NCI-H226 (cell line): Measurements from ENCODE around the gene ZNF33B.
A peak's percentile ranks its signal among the peaks of the same experiment; 100 is the strongest.
"Not testable (repeated sequence)": the region's sequence is repeated elsewhere in the genome, so short reads cannot be mapped to it uniquely, and the experiment has no call there.

Experiments used
- DNase-seq: peaks from one replicate; pipeline ENCODE4 v3.0.0-alpha.2; 2015

The ZNF33B gene

GRCh38 chr10:42609872-42610271 is 28.5 kb downstream of the ZNF33B start:
- DNase-seq = no peak

DNA sequence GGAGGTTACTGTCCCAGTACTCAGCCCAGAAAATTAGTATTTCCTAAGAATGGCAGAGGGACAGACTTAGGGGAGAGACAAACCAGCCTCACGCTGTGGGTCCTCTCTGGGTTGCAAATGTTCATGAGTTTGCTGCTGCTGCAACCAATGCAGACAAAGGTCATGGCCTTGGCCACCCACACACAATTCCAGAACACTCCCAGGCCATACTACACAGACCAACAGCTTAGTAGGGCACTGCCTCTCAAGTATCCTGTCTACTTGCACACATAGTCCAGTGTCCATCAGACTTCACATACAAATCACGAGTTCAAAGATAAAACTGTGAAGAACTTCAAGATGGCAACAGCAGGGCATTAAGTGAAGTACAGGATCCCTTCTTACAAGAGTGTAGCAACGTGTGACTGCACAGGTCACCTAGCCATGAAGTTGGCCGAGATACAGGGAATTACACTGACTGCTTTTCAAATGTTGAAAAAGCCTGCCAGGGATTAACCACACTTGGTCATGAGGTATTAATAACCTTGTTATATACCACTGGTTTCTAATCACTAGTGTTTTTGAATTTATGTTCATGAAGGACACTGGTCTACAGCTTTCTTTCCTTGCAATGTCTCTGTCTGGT is 40.0 kb downstream of the ZNF33B start:
- DNase-seq = no peak

- no peak for DNase-seq
Measured at GRCh38 chr10:42596196-42596595, 42.2 kb downstream of the ZNF33B start.

GRCh38 chr10:42594246-42594650 is 44.1 kb downstream of the ZNF33B start:
- peak; percentile 88 for DNase-seq

- no peak for DNase-seq
Measured at GRCh38 chr10:42593284-42593683, 45.1 kb downstream of the ZNF33B start.

- DNase-seq = no peak
Measured at GRCh38 chr10:42583828-42584227, 54.5 kb downstream of the ZNF33B start.

DNA sequence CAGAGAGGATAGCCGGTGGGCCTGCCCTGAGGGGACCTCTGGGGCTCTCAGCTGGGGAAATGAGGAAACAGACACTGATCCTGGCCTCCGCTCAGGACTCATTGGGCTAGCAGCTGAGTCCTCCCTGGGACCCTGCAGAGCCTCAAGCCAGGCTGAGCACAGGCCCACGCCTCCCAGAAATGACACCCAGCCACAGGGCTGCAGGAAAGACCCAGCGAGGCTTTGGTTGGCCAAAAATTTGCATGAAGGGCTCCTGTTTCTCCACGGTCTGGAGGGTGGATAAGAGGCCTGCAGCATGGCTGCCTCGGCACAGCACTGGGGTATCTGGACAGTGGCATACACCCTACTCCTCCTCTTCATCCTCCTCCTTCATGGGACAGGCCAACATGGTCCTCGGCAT is 60.4 kb downstream of the ZNF33B start:
- DNase-seq = no peak

- no peak for DNase-seq
Measured at GRCh38 chr10:42576338-42576737, 62.0 kb downstream of the ZNF33B start.

GRCh38 chr10:42574336-42574735 is 64.0 kb downstream of the ZNF33B start:
- DNase-seq = no peak

- DNase-seq = no peak
Measured at GRCh38 chr10:42556931-42557330, 81.4 kb downstream of the ZNF33B start.

DNA sequence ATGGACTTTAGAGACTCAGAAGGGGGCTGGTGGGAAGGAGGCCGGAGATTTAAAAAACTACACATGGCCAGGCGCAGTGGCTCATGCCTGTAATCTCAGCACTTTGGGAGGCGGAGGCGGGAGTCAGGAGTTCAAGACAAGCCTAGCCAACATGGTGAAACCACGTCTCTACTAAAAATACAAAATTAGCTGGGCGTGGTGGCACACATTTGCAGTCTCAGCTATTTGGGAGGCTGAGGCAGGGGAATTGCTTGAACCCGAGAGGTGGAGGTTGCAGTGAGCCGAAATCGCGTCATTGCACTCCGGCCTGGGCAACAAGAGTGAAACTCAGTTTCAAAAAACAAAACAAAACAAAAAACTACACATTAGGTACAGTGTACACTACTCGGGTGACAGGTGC is 84.8 kb downstream of the ZNF33B start:
- DNase-seq = not testable (repeated sequence)

DNA sequence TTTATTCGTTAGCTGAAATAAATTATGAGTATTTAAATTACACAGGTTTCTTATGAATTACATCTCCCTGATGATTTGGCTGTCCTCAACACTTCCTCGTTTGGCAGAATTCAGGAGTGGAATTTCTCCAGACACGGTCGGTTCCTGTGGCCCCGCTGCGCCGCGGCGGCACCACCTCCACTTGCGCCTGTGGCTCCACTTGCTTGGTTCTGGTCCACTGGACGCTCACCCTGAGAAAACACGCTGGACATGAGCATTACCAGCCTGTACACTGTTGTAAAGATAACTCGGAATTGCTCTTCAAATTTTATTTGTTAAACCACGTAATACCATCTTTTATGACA is 85.3 kb downstream of the ZNF33B start:
- DNase-seq = no peak

DNA sequence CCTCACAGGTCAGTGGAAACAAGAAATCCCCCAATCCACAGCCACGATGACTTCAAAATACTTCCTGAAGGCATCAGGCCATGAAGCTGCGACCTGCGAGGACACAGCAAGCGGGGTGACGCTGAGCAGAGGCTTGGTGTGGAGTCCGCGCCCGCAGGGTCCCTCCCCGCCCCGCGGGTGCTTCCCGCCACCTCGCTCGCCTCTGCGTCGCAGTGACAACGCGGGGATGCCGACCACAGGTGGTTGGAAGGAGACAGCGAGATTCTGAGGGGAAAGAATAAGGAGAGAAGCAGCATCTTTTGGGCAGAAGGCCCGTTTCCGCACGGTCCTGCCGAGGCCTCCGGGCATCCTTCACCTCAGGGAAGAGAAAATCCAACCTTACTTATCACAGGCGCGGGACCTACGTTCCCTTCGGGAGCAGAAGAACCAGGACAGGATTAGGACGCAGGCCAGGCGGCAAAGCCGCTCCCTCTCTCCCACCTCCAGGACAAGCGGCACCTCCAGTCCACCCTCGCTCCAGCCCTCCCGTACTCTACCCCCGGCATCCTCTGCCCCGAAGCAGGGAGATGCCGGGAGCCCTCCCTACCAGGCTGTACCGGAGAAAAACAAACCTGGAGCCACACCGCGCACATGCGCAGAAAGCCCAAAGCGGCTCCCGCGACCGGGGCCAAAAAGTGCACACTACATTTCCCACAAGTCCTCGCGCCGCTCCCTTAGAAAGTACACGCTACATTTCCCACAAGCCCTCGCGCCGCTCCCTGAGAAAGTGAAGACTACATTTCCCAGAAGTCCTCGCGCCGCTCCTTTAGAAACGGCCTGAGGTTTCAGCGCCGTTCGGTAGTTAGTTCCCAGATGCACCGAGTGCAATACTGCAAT is 85.9 kb downstream of the ZNF33B start:
- peak; percentile 97 for DNase-seq

DNA sequence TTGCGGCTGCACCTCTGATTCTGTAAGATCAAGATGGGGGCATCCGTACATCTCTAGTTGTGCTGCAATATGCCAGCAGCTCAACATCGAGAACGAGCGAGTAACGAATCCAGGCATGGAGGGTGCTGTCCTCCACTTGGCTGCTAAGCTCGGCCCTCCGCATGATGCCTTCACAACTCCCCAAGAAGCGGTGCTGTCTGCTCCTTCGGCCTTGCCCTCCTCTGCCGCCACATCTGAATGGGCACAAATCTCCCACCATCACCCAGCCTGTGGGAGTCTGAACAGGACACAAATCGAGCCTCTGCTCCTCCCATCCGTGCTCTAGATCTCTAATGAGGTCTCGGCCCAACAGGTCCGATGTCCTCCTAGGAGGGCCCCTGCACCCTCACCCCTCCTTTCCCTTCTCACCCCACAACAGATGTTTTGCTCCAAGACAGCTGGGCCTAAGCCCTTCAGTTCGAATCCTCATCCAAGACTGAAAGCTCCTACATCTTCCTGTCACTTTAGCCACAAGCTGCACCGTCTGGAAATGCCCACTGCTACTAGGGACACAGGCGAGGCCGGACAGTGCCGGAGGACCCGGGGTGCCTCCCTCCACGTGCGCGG is 86.7 kb downstream of the ZNF33B start:
- no peak for DNase-seq

GRCh38 chr10:42549851-42550250 is 88.5 kb downstream of the ZNF33B start:
- DNase-seq = no peak

DNA sequence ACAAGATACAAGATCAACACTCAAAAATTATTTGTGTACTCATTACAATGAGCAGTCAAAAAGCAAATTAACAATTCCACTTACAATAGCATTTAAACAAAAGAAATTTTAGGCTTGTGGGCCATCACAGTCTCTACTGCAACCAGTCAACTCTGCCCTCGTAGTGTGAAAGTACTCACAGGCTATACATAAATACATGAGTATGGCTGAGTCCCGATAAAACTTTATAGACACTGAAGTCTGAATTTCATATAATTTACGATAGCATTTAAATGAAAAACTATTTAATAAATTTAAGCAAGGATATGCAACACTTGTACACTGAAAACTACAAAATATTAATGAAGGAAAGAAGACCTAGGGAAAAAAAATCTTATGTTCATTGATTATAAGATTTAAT is 90.1 kb downstream of the ZNF33B start:
- DNase-seq = no peak

GRCh38 chr10:42544945-42545344 is 93.4 kb downstream of the ZNF33B start:
- DNase-seq = no peak

GRCh38 chr10:42543840-42544372 is 94.5 kb downstream of the ZNF33B start:
- DNase-seq = no peak
